IMR-90 (cell line): ENCODE data around the gene APIP. TPM values are rescaled to one million over a fixed set of nuclear protein-coding genes. Genes with fewer than 3 reads are reported as not detected.

Experiments used
- ATAC-seq: fragments of 200-7000 bp; cut with Tn5 transposase; 2 replicates; pipeline ENCODE4 v1.9.1; 2020; ENCODE audit warnings: low read depth, mild to moderate bottlenecking, moderate library complexity
- BruUV-seq: library from RNA; stranded (reverse); fragments of 400-500 nt; replicated peaks from 2 replicates; lab custom pipeline; 2021; lab: Mats Ljungman, UMichigan
- CTCF ChIA-PET: fragments of 300-600 bp; formaldehyde crosslinking; extraction: SDS; loops from one replicate; lab custom pipeline; 2021; ENCODE audit warnings: antibody characterized with exemption; lab: Yijun Ruan, JAX
- POLR2A ChIA-PET: fragments of 300-600 bp; sonication (Branson Sonifier 250); formaldehyde crosslinking; loops from one replicate; lab custom pipeline; 2022; ENCODE audit warnings: antibody characterized with exemption; ENCODE audit not compliant: unreplicated experiment; lab: Charles Lee
- DNase-seq: peaks from one replicate; pipeline ENCODE4 v3.0.0; 2013
- H2AFZ ChIP-seq: replicated peaks from 2 replicates; pipeline ENCODE3; 2013; ENCODE audit warnings: low read length, mild to moderate bottlenecking; ENCODE audit not compliant: poor library complexity
- H2AK5ac ChIP-seq: 2 replicates; pipeline ENCODE4 v1.6.1; 2013; ENCODE audit warnings: low read depth, low read length, inconsistent platforms
- H2AK9ac ChIP-seq: replicated peaks from 2 replicates; pipeline ENCODE3; 2013; ENCODE audit warnings: mild to moderate bottlenecking, low read depth, low read length, moderate library complexity; ENCODE audit not compliant: poor library complexity
- H2BK120ac ChIP-seq: 2 replicates; pipeline ENCODE4 v1.6.1; 2013; ENCODE audit warnings: low read depth, low read length, inconsistent platforms
- H2BK15ac ChIP-seq: 3 replicates; pipeline ENCODE4 v1.6.1; 2013; ENCODE audit warnings: low read depth, low read length, inconsistent platforms
- H2BK20ac ChIP-seq: 2 replicates; pipeline ENCODE4 v1.6.1; 2013; ENCODE audit warnings: low read depth, mild to moderate bottlenecking, inconsistent platforms, low read length, moderate library complexity
- H2BK5ac ChIP-seq: 2 replicates; pipeline ENCODE4 v1.6.1; 2013; ENCODE audit warnings: mild to moderate bottlenecking, low read depth, low read length, inconsistent platforms; ENCODE audit not compliant: poor library complexity, severe bottlenecking
- H3K14ac ChIP-seq: replicated peaks from 2 replicates; pipeline ENCODE4 v1.6.1; 2013; ENCODE audit warnings: low read depth, low read length, inconsistent platforms
- H3K18ac ChIP-seq: 2 replicates; pipeline ENCODE4 v1.6.1; 2013; ENCODE audit warnings: low read depth, low read length, control low read depth
- H3K23ac ChIP-seq: 2 replicates; pipeline ENCODE4 v1.6.1; 2013; ENCODE audit warnings: low read depth, low read length, inconsistent platforms
- H3K27ac ChIP-seq: 2 replicates; pipeline ENCODE4 v1.5.1; 2013; ENCODE audit warnings: mild to moderate bottlenecking, control low read depth, low read length; ENCODE audit not compliant: insufficient read depth
- H3K27me3 ChIP-seq: 2 replicates; pipeline ENCODE4 v1.6.1; 2013; ENCODE audit warnings: low read length; ENCODE audit not compliant: control insufficient read depth, insufficient read depth
- H3K36me3 ChIP-seq: 2 replicates; pipeline ENCODE4 v1.6.1; 2013; ENCODE audit warnings: low read length, mixed read lengths; ENCODE audit not compliant: control insufficient read depth, insufficient read depth
- H3K4ac ChIP-seq: 2 replicates; pipeline ENCODE4 v1.6.1; 2013; ENCODE audit warnings: low read depth, low read length, inconsistent platforms
- H3K4me1 ChIP-seq: 2 replicates; pipeline ENCODE4 v1.6.1; 2013; ENCODE audit warnings: low read length, mixed read lengths; ENCODE audit not compliant: control insufficient read depth, insufficient read depth
- H3K4me2 ChIP-seq: 2 replicates; pipeline ENCODE4 v1.6.1; 2013; ENCODE audit warnings: low read depth, mild to moderate bottlenecking, control low read depth, low read length, moderate library complexity
- H3K4me3 ChIP-seq: 2 replicates; pipeline ENCODE4 v1.5.1; 2013; ENCODE audit warnings: low read depth, mild to moderate bottlenecking, control low read depth, low read length, moderate library complexity; ENCODE audit not compliant: insufficient read depth
- H3K56ac ChIP-seq: 2 replicates; pipeline ENCODE4 v1.6.1; 2013; ENCODE audit warnings: low read length, inconsistent platforms; ENCODE audit not compliant: insufficient read depth; ENCODE audit errors: extremely low read depth
- H3K79me1 ChIP-seq, 2 experiments: 2 replicates each; pipeline ENCODE4 v1.6.1; 2013; ENCODE audit warnings: low read length in 2 of 2, inconsistent platforms in 1 of 2, low read depth in 1 of 2
- H3K9ac ChIP-seq: 2 replicates; pipeline ENCODE4 v1.6.1; 2013; ENCODE audit warnings: low read depth, low read length, control low read depth
- H3K9me1 ChIP-seq: 2 replicates; pipeline ENCODE4 v1.6.1; 2013; ENCODE audit warnings: low read length, inconsistent platforms; ENCODE audit not compliant: insufficient read depth
- H3K9me3 ChIP-seq: 2 replicates; pipeline ENCODE4 v1.6.1; 2013; ENCODE audit warnings: low read length; ENCODE audit not compliant: control insufficient read depth, insufficient read depth
- H4K20me1 ChIP-seq: 2 replicates; pipeline ENCODE4 v1.6.1; 2013; ENCODE audit warnings: low read length, inconsistent platforms; ENCODE audit not compliant: insufficient read depth
- H4K5ac ChIP-seq: 2 replicates; pipeline ENCODE4 v1.6.1; 2013; ENCODE audit warnings: mild to moderate bottlenecking, low read depth, low read length, control low read depth
- H4K8ac ChIP-seq, 2 experiments: 2 replicates each; pipeline ENCODE4 v1.6.1; 2013; ENCODE audit warnings: low read depth in 2 of 2, low read length in 2 of 2, control low read depth in 1 of 2, inconsistent platforms in 1 of 2
- H4K91ac ChIP-seq: 2 replicates; pipeline ENCODE4 v1.6.1; 2013; ENCODE audit warnings: low read depth, low read length, inconsistent platforms; ENCODE audit not compliant: insufficient read depth
- CEBPB ChIP-seq: IDR thresholded peaks from 2 replicates; pipeline ENCODE4 v1.6.1; 2012; ENCODE audit warnings: low read depth, low read length, improper control_type of control experiment
- NFE2L2 ChIP-seq: fragments of 150-350 bp; IDR thresholded peaks from 2 replicates; pipeline ENCODE4 v1.6.1; 2016; ENCODE audit warnings: low read depth, mild to moderate bottlenecking, low read length
- RCOR1 ChIP-seq: IDR thresholded peaks from 2 replicates; pipeline ENCODE4 v1.6.1; 2012; ENCODE audit warnings: mild to moderate bottlenecking, low read length, improper control_type of control experiment; ENCODE audit not compliant: insufficient replicate concordance
- WGBS, 2 experiments: methylation state at CpG; one replicate each; pipeline versions ENCODE4 v1.1.5 to v1.1.7; 2013; ENCODE audit warnings: missing lambda C conversion rate in 2 of 2; ENCODE audit not compliant: insufficient read length in 1 of 2; ENCODE audit errors: extremely low coverage in 2 of 2; 5-methylcytosine and 5-hydroxymethylcytosine counted together
- dilution Hi-C: fragments of 300-500 bp; cut with HindIII; formaldehyde crosslinking; loops from one replicate; pipeline ENCODE4 v1.14.3; 2018; ENCODE audit warnings: low sequenced_read_pairs; ENCODE audit not compliant: unreplicated experiment
- in situ Hi-C: fragments of 300-500 bp; cut with MboI; formaldehyde crosslinking; loops from 3 replicates; pipeline ENCODE4 v1.14.3; 2019; ENCODE audit warnings: low sequenced_read_pairs, inconsistent platforms, mixed read lengths
- intact Hi-C: fragments of 100-400 bp; cut with micrococcal nuclease; formaldehyde crosslinking; loops from 2 replicates; pipeline ENCODE4 v1.10.0; 2022
- polyA plus RNA-seq, 3 experiments: library from polyadenylated mRNA; depleted of rRNA; stranded (reverse); fragments of >200 nt; gene quantifications; 2 replicates each; pipeline ENCODE4 v1.2.3, GENCODE V29; 2012; ENCODE audit warnings: low replicate concordance in 1 of 3
- total RNA-seq: library from RNA; depleted of rRNA; stranded (reverse); fragments of >200 nt; gene quantifications from 2 replicates; pipeline ENCODE4 v1.2.3, GENCODE V29; 2012

APIP gene
- total and polyA plus RNA-seq, 2 of the 4 experiments (the other 2 are of a cell fraction), result 9.9 to 16.6 TPM

- ChIA-PET CTCF (no interaction called here), POLR2A (no interaction called here)
- Histone ChIP-seq H3K4me3 (no peak overlapping the region), H2BK15ac (no peak overlapping the region), H2AFZ (no peak overlapping the region), H4K91ac (no peak overlapping the region), H3K18ac (no peak overlapping the region), H3K4ac (no peak overlapping the region; the same call in 1 of the 2 replicates), H3K23ac (no peak overlapping the region), H3K4me2 (no peak overlapping the region), H2AK9ac (no peak overlapping the region), H2BK5ac (no peak overlapping the region), H3K14ac (no peak overlapping the region), H4K20me1 (no peaks in the 10 kb centered on the region), H3K27me3 (no peaks in the 10 kb centered on the region), H4K5ac (no peak overlapping the region), H3K27ac (no peak overlapping the region), H3K9me3 (no peaks in the 10 kb centered on the region), H3K9me1 (peaks cover 3% of the 10 kb centered on the region; the same call in 1 of the 2 replicates), H3K36me3 (peaks cover 18% of the 10 kb centered on the region), H2AK5ac (no peak overlapping the region), H3K4me1 (no peaks in the 10 kb centered on the region), H2BK120ac (no peak overlapping the region), H3K79me1 (peaks cover 10 to 18% of the 10 kb centered on the region in 2 experiments; a peak in 3 of 4 replicates), H4K8ac (no peak overlapping the region), H2BK20ac (no peak overlapping the region), H3K56ac (no peak overlapping the region), H3K9ac (no peak overlapping the region)
- TF ChIP-seq NFE2L2 (no peak), RCOR1 (no peak), CEBPB (no peak)
- dilution Hi-C loops, result no loop called here
- in situ Hi-C loops, result no loop called here
- BruUV-seq, result no TSS peak
- ATAC-seq (no peak), DNase-seq (no peak)
- intact Hi-C loops, result no loop called here
- 88% methylated on average over 1 of the region's 5 CpGs; no CpG with 5 or more reads in 1 of the 2 experiments for WGBS, 2 experiments
These were observed 47.2 kb upstream of the APIP start for GRCh38 chr11:34963351-34963750.
